ENCODE measurements around the gene ATP6V1G3. TPM values are rescaled to one million over a fixed set of nuclear protein-coding genes. Genes with fewer than 3 reads are reported as not detected.

Gene ATP6V1G3
- polyA plus RNA-seq, 4 donors: not detected

GRCh38 chr1:198520524-198521254, 19.8 kb downstream of the ATP6V1G3 start:
- H3K36me3 ChIP-seq (ENCODE audit: control insufficient read depth in 3 of 3, insufficient read depth in 2 of 3, low read depth in 1 of 3, low read length in 3 of 3): no peaks in the 10 kb centered on the region
- peak overlapping the region in 1 of 3 donors; percentile 39 for H3K27ac ChIP-seq (ENCODE audit: low read depth in 1 of 3, low read length in 2 of 3)
- no peaks in the 10 kb centered on the region for H3K9me3 ChIP-seq (ENCODE audit: control insufficient read depth in 2 of 2, insufficient read depth in 1 of 2, low read depth in 1 of 2, low read length in 1 of 2)
- no peaks in the 10 kb centered on the region for H3K4me1 ChIP-seq (ENCODE audit: control insufficient read depth in 3 of 3, insufficient read depth in 2 of 3, low read depth in 1 of 3, low read length in 2 of 3)
- WGBS, 3 donors: 64 to 81% (median 71%) methylated on average over 5 of the region's 5 CpGs
- FAIRE-seq: no peak
- no peak overlapping the region for H3K4me3 ChIP-seq (ENCODE audit: low read depth in 1 of 3, low read length in 3 of 3)
- no peaks in the 10 kb centered on the region for H3K27me3 ChIP-seq (ENCODE audit: control insufficient read depth in 3 of 3, insufficient read depth in 3 of 3, low read length in 3 of 3)
- DNase-seq: peak in 1 of 2 donors; percentile 11

- WGBS, 3 donors: 73 to 83% (median 80%) methylated on average over 10 of the region's 10 CpGs
- Histone ChIP-seq H3K27me3 (ENCODE audit: control insufficient read depth in 3 of 3, insufficient read depth in 3 of 3, low read length in 3 of 3) (no peaks in the 10 kb centered on the region), H3K4me1 (ENCODE audit: control insufficient read depth in 3 of 3, insufficient read depth in 2 of 3, low read depth in 1 of 3, low read length in 2 of 3) (no peaks in the 10 kb centered on the region), H3K4me3 (ENCODE audit: low read depth in 1 of 3, low read length in 3 of 3) (no peak overlapping the region), H3K9me3 (ENCODE audit: control insufficient read depth in 2 of 2, insufficient read depth in 1 of 2, low read depth in 1 of 2, low read length in 1 of 2) (no peaks in the 10 kb centered on the region), H3K36me3 (ENCODE audit: control insufficient read depth in 3 of 3, insufficient read depth in 2 of 3, low read depth in 1 of 3, low read length in 3 of 3) (no peaks in the 10 kb centered on the region), H3K27ac (ENCODE audit: low read depth in 1 of 3, low read length in 2 of 3) (peak overlapping the region in 1 of 3 donors; percentile 49)
- DNase-seq (no peak), FAIRE-seq (no peak)
Observed at GRCh38 chr1:198519639-198520501, 20.6 kb downstream of the ATP6V1G3 start.

GRCh38 chr1:198517623-198518199, 22.8 kb downstream of the ATP6V1G3 start:
- no peaks in the 10 kb centered on the region for H3K36me3 ChIP-seq (ENCODE audit: control insufficient read depth in 3 of 3, insufficient read depth in 2 of 3, low read depth in 1 of 3, low read length in 3 of 3)
- DNase-seq: no peak
- FAIRE-seq: no peak
- H3K27me3 ChIP-seq (ENCODE audit: control insufficient read depth in 3 of 3, insufficient read depth in 3 of 3, low read length in 3 of 3): no peaks in the 10 kb centered on the region
- H3K4me3 ChIP-seq (ENCODE audit: low read depth in 1 of 3, low read length in 3 of 3): no peak overlapping the region
- no peaks in the 10 kb centered on the region for H3K4me1 ChIP-seq (ENCODE audit: control insufficient read depth in 3 of 3, insufficient read depth in 2 of 3, low read depth in 1 of 3, low read length in 2 of 3)
- no peak overlapping the region for H3K27ac ChIP-seq (ENCODE audit: low read depth in 1 of 3, low read length in 2 of 3)
- no peaks in the 10 kb centered on the region for H3K9me3 ChIP-seq (ENCODE audit: control insufficient read depth in 2 of 2, insufficient read depth in 1 of 2, low read depth in 1 of 2, low read length in 1 of 2)

GRCh38 chr1:198500096-198500495, 40.4 kb downstream of the ATP6V1G3 start:
- Histone ChIP-seq H3K4me3 (ENCODE audit: low read depth in 1 of 3, low read length in 3 of 3) (no peak overlapping the region), H3K27me3 (ENCODE audit: control insufficient read depth in 3 of 3, insufficient read depth in 3 of 3, low read length in 3 of 3) (no peaks in the 10 kb centered on the region), H3K4me1 (ENCODE audit: control insufficient read depth in 3 of 3, insufficient read depth in 2 of 3, low read depth in 1 of 3, low read length in 2 of 3) (peaks cover 0 to 3% (median 0%) of the 10 kb centered on the region in 3 donors), H3K36me3 (ENCODE audit: control insufficient read depth in 3 of 3, insufficient read depth in 2 of 3, low read depth in 1 of 3, low read length in 3 of 3) (no peaks in the 10 kb centered on the region), H3K27ac (ENCODE audit: low read depth in 1 of 3, low read length in 2 of 3) (no peak overlapping the region), H3K9me3 (ENCODE audit: control insufficient read depth in 2 of 2, insufficient read depth in 1 of 2, low read depth in 1 of 2, low read length in 1 of 2) (no peaks in the 10 kb centered on the region)
- no peak for FAIRE-seq
- DNase-seq: no peak

GRCh38 chr1:198499588-198499987, 40.9 kb downstream of the ATP6V1G3 start:
- H3K27me3 ChIP-seq (ENCODE audit: control insufficient read depth in 3 of 3, insufficient read depth in 3 of 3, low read length in 3 of 3): no peaks in the 10 kb centered on the region
- H3K4me3 ChIP-seq (ENCODE audit: low read depth in 1 of 3, low read length in 3 of 3): no peak overlapping the region
- H3K36me3 ChIP-seq (ENCODE audit: control insufficient read depth in 3 of 3, insufficient read depth in 2 of 3, low read depth in 1 of 3, low read length in 3 of 3): no peaks in the 10 kb centered on the region
- H3K4me1 ChIP-seq (ENCODE audit: control insufficient read depth in 3 of 3, insufficient read depth in 2 of 3, low read depth in 1 of 3, low read length in 2 of 3): peaks cover 0 to 3% (median 0%) of the 10 kb centered on the region in 3 donors
- H3K9me3 ChIP-seq (ENCODE audit: control insufficient read depth in 2 of 2, insufficient read depth in 1 of 2, low read depth in 1 of 2, low read length in 1 of 2): no peaks in the 10 kb centered on the region
- DNase-seq: no peak
- no peak for FAIRE-seq
- 95 to 99% (median 98%) methylated on average over 1 of the region's 1 CpG for WGBS, 3 donors
- H3K27ac ChIP-seq (ENCODE audit: low read depth in 1 of 3, low read length in 2 of 3): no peak overlapping the region

- DNase-seq: no peak
- 90 to 93% (median 91%) methylated on average over 1 of the region's 1 CpG for WGBS, 3 donors
- Histone ChIP-seq H3K9me3 (ENCODE audit: control insufficient read depth in 2 of 2, insufficient read depth in 1 of 2, low read depth in 1 of 2, low read length in 1 of 2) (no peaks in the 10 kb centered on the region), H3K27ac (ENCODE audit: low read depth in 1 of 3, low read length in 2 of 3) (no peak overlapping the region), H3K36me3 (ENCODE audit: control insufficient read depth in 3 of 3, insufficient read depth in 2 of 3, low read depth in 1 of 3, low read length in 3 of 3) (no peaks in the 10 kb centered on the region), H3K4me3 (ENCODE audit: low read depth in 1 of 3, low read length in 3 of 3) (no peak overlapping the region), H3K27me3 (ENCODE audit: control insufficient read depth in 3 of 3, insufficient read depth in 3 of 3, low read length in 3 of 3) (no peaks in the 10 kb centered on the region), H3K4me1 (ENCODE audit: control insufficient read depth in 3 of 3, insufficient read depth in 2 of 3, low read depth in 1 of 3, low read length in 2 of 3) (peaks cover 0 to 3% (median 0%) of the 10 kb centered on the region in 3 donors)
- FAIRE-seq: no peak
Observed at GRCh38 chr1:198498881-198499280, 41.6 kb downstream of the ATP6V1G3 start.

- Histone ChIP-seq H3K27me3 (ENCODE audit: control insufficient read depth in 3 of 3, insufficient read depth in 3 of 3, low read length in 3 of 3) (no peaks in the 10 kb centered on the region), H3K4me1 (ENCODE audit: control insufficient read depth in 3 of 3, insufficient read depth in 2 of 3, low read depth in 1 of 3, low read length in 2 of 3) (peaks cover 0 to 3% (median 0%) of the 10 kb centered on the region in 3 donors), H3K9me3 (ENCODE audit: control insufficient read depth in 2 of 2, insufficient read depth in 1 of 2, low read depth in 1 of 2, low read length in 1 of 2) (no peaks in the 10 kb centered on the region), H3K27ac (ENCODE audit: low read depth in 1 of 3, low read length in 2 of 3) (no peak overlapping the region), H3K4me3 (ENCODE audit: low read depth in 1 of 3, low read length in 3 of 3) (no peak overlapping the region), H3K36me3 (ENCODE audit: control insufficient read depth in 3 of 3, insufficient read depth in 2 of 3, low read depth in 1 of 3, low read length in 3 of 3) (no peaks in the 10 kb centered on the region)
- WGBS, 3 donors: 88 to 94% (median 93%) methylated on average over 1 of the region's 1 CpG
- FAIRE-seq (no peak), DNase-seq (no peak)
Observed at GRCh38 chr1:198498103-198498385, 42.4 kb downstream of the ATP6V1G3 start.

- 67 to 83% (median 76%) methylated on average over 3 of the region's 3 CpGs for WGBS, 3 donors
- Histone ChIP-seq H3K4me3 (ENCODE audit: low read depth in 1 of 3, low read length in 3 of 3) (no peak overlapping the region), H3K27ac (ENCODE audit: low read depth in 1 of 3, low read length in 2 of 3) (no peak overlapping the region), H3K36me3 (ENCODE audit: control insufficient read depth in 3 of 3, insufficient read depth in 2 of 3, low read depth in 1 of 3, low read length in 3 of 3) (no peaks in the 10 kb centered on the region), H3K9me3 (ENCODE audit: control insufficient read depth in 2 of 2, insufficient read depth in 1 of 2, low read depth in 1 of 2, low read length in 1 of 2) (no peaks in the 10 kb centered on the region), H3K27me3 (ENCODE audit: control insufficient read depth in 3 of 3, insufficient read depth in 3 of 3, low read length in 3 of 3) (no peaks in the 10 kb centered on the region), H3K4me1 (ENCODE audit: control insufficient read depth in 3 of 3, insufficient read depth in 2 of 3, low read depth in 1 of 3, low read length in 2 of 3) (peaks cover 0 to 3% (median 0%) of the 10 kb centered on the region in 3 donors)
- DNase-seq (no peak), FAIRE-seq (no peak)
Observed at GRCh38 chr1:198497326-198498102, 43.0 kb downstream of the ATP6V1G3 start.

All from small intestine (tissue), 7 donors.